Measurements from ENCODE around the gene ESCO1. TPM values are rescaled to one million over a fixed set of nuclear protein-coding genes. Genes with fewer than 3 reads are reported as not detected.

The ESCO1 gene
- total RNA-seq, 1 donor from 2014 or later: 22.1 TPM

DNA sequence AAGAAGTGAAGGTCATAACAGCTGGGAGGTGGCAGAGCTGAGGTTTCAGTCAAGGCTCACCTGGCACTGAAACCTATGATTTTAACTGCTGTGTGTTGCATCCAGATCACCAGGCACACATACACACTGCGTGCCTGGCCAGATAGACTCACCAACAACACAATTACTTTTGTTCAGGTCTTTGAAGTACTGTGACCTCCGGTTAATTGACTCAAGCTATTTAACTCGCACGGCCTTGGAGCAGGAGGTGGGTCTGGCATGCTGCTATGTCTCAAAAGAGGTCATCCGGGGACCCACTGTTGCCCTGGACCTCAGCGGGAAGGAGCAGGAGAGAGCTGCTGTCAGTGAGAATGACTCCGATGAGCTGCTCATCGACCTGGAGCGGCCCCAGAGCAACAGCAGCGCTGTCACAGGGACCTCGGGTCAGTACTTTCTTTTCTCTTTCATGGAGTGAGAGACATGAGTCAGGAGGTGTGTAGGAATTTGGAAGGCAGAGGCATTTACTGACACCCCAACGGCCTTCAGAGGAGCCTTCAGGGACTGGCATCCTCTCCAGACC lies 104.1 kb downstream of the ESCO1 start:
- intact Hi-C loops (cut with micrococcal nuclease): no loop called here

DNA sequence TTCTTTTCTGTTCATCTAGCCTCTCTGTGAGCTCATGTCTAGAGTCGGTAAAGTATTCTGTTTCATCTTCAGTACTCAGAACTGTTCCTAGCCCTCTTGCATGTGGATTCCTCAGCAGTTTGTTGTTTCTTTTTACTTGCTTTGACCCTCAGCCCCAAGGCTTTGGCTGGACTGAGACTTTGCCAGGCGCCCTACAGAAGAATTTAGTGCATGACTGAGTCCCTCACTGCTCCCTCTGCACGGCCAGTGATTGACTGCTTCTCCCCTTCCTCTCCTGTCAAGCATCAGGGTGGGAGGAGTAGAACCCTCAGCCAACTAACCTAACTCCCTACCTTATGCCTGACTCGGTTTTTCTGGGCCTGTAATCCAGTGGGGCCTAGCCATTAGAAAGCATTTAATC lies 109.8 kb downstream of the ESCO1 start:
- intact Hi-C loops (cut with micrococcal nuclease): no loop called here

GRCh38 chr18:21489919-21490495 lies 110.5 kb downstream of the ESCO1 start:
- intact Hi-C loops (cut with micrococcal nuclease): loop anchor here (1.0 to 10.0 kb wide), 5 partner anchors 109 to 466 kb away; partner anchors contain the start of gene ABHD3

- intact Hi-C loops (cut with micrococcal nuclease): loop anchor here (1.0 to 10.0 kb wide), 5 partner anchors 110 to 467 kb away; partner anchors contain the start of gene ABHD3
Measured at GRCh38 chr18:21489119-21489750, 111.3 kb downstream of the ESCO1 start.

- intact Hi-C loops (cut with micrococcal nuclease): loop anchor here (10.0 kb wide), 1 partner anchor 408 kb away; no protein-coding TSS in a partner anchor
Measured at GRCh38 chr18:21486905-21487437, 113.5 kb downstream of the ESCO1 start.

- intact Hi-C loops (cut with micrococcal nuclease): loop anchor here (1.0 to 10.0 kb wide), 2 partner anchors 40 to 410 kb away; no protein-coding TSS in a partner anchor
Measured at GRCh38 chr18:21484851-21485636, 115.5 kb downstream of the ESCO1 start.

GRCh38 chr18:21483051-21483450 lies 117.5 kb downstream of the ESCO1 start:
- intact Hi-C loops (cut with micrococcal nuclease): loop anchor here (10.0 kb wide), 1 partner anchor 412 kb away; no protein-coding TSS in a partner anchor

DNA sequence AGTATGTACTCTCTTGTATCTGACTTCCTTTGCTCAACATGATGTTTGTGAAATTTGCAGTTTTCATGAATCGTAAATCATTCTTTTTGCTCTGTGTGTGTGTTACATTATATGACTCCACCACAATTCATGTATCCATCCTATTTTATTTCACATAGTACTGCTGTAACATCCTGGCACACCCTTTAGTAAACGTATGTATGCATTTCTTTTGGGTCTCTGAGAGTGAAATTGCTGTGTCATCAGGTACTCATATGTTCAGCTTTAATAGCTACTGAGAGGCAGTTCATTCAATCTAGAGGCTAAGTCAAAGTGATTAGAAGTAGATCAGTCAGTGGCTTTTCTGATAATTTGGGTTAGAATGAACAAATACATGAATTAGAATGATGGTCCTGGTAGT lies 118.8 kb downstream of the ESCO1 start:
- intact Hi-C loops (cut with micrococcal nuclease): loop anchor here (10.0 kb wide), 1 partner anchor 413 kb away; no protein-coding TSS in a partner anchor

DNA sequence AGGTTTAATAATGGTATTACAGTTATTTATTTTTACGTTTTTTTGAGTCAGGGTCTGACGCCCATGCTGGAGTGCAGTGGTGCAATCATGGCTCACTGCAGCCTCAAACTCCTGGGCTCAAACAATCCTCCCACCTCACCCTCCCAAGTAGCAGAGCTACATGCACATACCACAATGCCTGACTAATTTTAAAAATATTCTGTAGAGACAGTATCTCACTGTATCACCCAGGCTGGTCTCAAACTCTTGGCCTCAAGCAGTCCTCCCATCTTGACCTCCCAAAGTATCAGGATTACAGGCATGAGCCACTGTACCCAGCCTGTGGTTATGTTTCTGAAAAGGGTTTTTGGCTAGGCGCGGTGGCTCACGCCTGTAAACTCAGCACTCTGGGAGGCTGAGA lies 120.8 kb downstream of the ESCO1 start:
- intact Hi-C loops (cut with micrococcal nuclease): loop anchor here (10.0 kb wide), 1 partner anchor 415 kb away; no protein-coding TSS in a partner anchor

Other genes with a start within 250 kb of the ESCO1 start
- gene SNRPD1, start 11.6 kb upstream of the ESCO1 start, total RNA-seq: 76.9 and 84.4 TPM in 2 replicates
- gene ABHD3, start 104.1 kb upstream of the ESCO1 start, total RNA-seq: 59.6 and 62.4 TPM in 2 replicates
- gene MIB1, start 140.1 kb upstream of the ESCO1 start, total RNA-seq: 23.0 and 26.4 TPM in 2 replicates

All from T-helper 1 cell treated with Interleukin-12 subunit alpha and Interleukin-12 subunit beta and Interleukin-4 antibody, amounts not matched to agents 30 ng/mL and 1 ng/mL, for 36 hours (primary cell).